K562 (cell line): ENCODE results near the gene CXCL14. TPM values are rescaled to one million over a fixed set of nuclear protein-coding genes. Genes with fewer than 3 reads are reported as not detected.

Experiments used
- ATAC-seq: fragments of 200-7000 bp; cut with Tn5 transposase; 3 replicates; pipeline ENCODE4 v1.9.1; 2020; ENCODE audit warnings: moderate library complexity
- BruUV-seq: library from RNA; stranded (reverse); fragments of 400-500 nt; replicated peaks from 2 replicates; lab custom pipeline; 2021; lab: Mats Ljungman, UMichigan
- CTCF ChIA-PET: fragments of 300-600 bp; formaldehyde crosslinking; extraction: SDS; loops from one replicate; lab custom pipeline; 2021; ENCODE audit warnings: low intra/inter-chr PET ratio; lab: Yijun Ruan, JAX
- POLR2A ChIA-PET: fragments of 300-600, 350-650 bp; sonication (Branson Sonifier 250); formaldehyde crosslinking; extraction: SDS; loops from one replicate; lab custom pipeline; 2021; ENCODE audit warnings: antibody characterized with exemption, inconsistent platforms; lab: Yijun Ruan, JAX
- DNase-seq, 4 experiments: peaks; one replicate each; pipeline versions ENCODE4 v3.0.0 to v3.0.0-alpha.2; 2011 to 2018; ENCODE audit warnings: low spot score in 3 of 4, mixed read lengths in 3 of 4; ENCODE audit errors: extremely low read depth in 1 of 4
- FAIRE-seq: peaks from 2 replicates; lab custom pipeline; 2011; peaks lifted over from hg19 to GRCh38; lab: Jason Lieb, UNC
- H2AFZ ChIP-seq: 2 replicates; pipeline ENCODE4 v1.6.0; 2011; ENCODE audit warnings: low read depth, low read length, control low read depth, inconsistent platforms
- H3K27ac ChIP-seq: fragments of 200-600 bp; 3 replicates; pipeline ENCODE4 v1.8.0; 2011; ENCODE audit warnings: low read depth, mild to moderate bottlenecking, control low read depth, inconsistent platforms, low read length, moderate library complexity, mixed read lengths; ENCODE audit errors: extremely low read depth
- H3K27me3 ChIP-seq, 2 experiments: fragments of 300-600 bp in 1 of 2; 2 replicates in 1 of 2; 3 replicates in 1 of 2; pipeline versions ENCODE4 v1.6.0 to v1.8.0; 2011; ENCODE audit warnings: inconsistent platforms in 2 of 2, low read length in 2 of 2, mild to moderate bottlenecking in 1 of 2, mixed read lengths in 1 of 2, moderate library complexity in 1 of 2; ENCODE audit not compliant: control insufficient read depth in 2 of 2, insufficient read depth in 2 of 2
- H3K36me3 ChIP-seq: fragments of 300-600 bp; 3 replicates; pipeline ENCODE4 v1.8.0; 2011; ENCODE audit warnings: mild to moderate bottlenecking, low read length, inconsistent platforms; ENCODE audit not compliant: control insufficient read depth, insufficient read depth
- H3K4me1 ChIP-seq, 2 experiments: fragments of 200-600 bp in 1 of 2; replicated peaks in 1 of 2; 2 replicates in 1 of 2; 3 replicates in 1 of 2; pipeline versions ENCODE4 v1.5.1 to v1.8.0; 2011; ENCODE audit warnings: inconsistent platforms in 2 of 2, low read length in 2 of 2, mild to moderate bottlenecking in 1 of 2, mixed read lengths in 1 of 2, moderate library complexity in 1 of 2; ENCODE audit not compliant: control insufficient read depth in 2 of 2, insufficient read depth in 2 of 2
- H3K4me2 ChIP-seq: 2 replicates; pipeline ENCODE4 v1.6.1; 2011; ENCODE audit warnings: low read length, control low read depth, inconsistent platforms, mixed read lengths; ENCODE audit not compliant: insufficient read depth
- H3K4me3 ChIP-seq: fragments of 200-600 bp; sonication (generic), shearing (Covaris generic); 2 replicates; pipeline ENCODE4 v1.5.1; 2016; ENCODE audit warnings: control low read depth, inconsistent platforms
- H3K79me2 ChIP-seq: fragments of 200-600 bp; 3 replicates; pipeline ENCODE4 v1.8.0; 2011; ENCODE audit warnings: low read length, inconsistent platforms; ENCODE audit not compliant: control insufficient read depth, insufficient read depth
- H3K9ac ChIP-seq, 2 experiments: 2 replicates each; pipeline versions ENCODE4 v1.6.0 to v1.6.1; 2011; ENCODE audit warnings: low read depth in 2 of 2, low read length in 2 of 2, control low read depth in 1 of 2, inconsistent platforms in 1 of 2, mild to moderate bottlenecking in 1 of 2, mixed read lengths in 1 of 2; ENCODE audit not compliant: insufficient read depth in 1 of 2
- H3K9me1 ChIP-seq: one replicate; pipeline ENCODE4 v1.6.0; 2011; ENCODE audit warnings: inconsistent platforms, mild to moderate bottlenecking, low read length, moderate library complexity; ENCODE audit not compliant: control insufficient read depth, insufficient read depth
- H3K9me3 ChIP-seq: replicated peaks from 2 replicates; pipeline ENCODE4 v1.5.1; 2011; ENCODE audit warnings: low read depth, low read length, inconsistent platforms; ENCODE audit not compliant: control insufficient read depth, insufficient read depth
- H4K20me1 ChIP-seq: replicated peaks from 2 replicates; pipeline ENCODE4 v1.6.1; 2011; ENCODE audit warnings: low read length, inconsistent platforms, mixed read lengths; ENCODE audit not compliant: control insufficient read depth, insufficient read depth
- CHD1 ChIP-seq: fragments of 200-600 bp; sonication (generic); IDR thresholded peaks from one replicate; pipeline ENCODE4 v1.6.1; 2012; ENCODE audit warnings: mild to moderate bottlenecking, moderate library complexity, low read length, inconsistent platforms
- RB1 ChIP-seq: fragments of 450-650 bp; IDR thresholded peaks from 2 replicates; pipeline ENCODE4 v1.6.1; 2017; ENCODE audit warnings: low read depth, mild to moderate bottlenecking
- RBM39 ChIP-seq: fragments of 200-400 bp; formaldehyde crosslinking; optimal IDR thresholded peaks from 2 replicates; pipeline ENCODE3; 2018; ENCODE audit warnings: low read depth, low read length
- THRA ChIP-seq: fragments of 450-650 bp; IDR thresholded peaks from 2 replicates; pipeline ENCODE4 v1.6.1; 2017; ENCODE audit warnings: mild to moderate bottlenecking, moderate library complexity
- THRAP3 ChIP-seq: fragments of 450-650 bp; IDR thresholded peaks from 2 replicates; pipeline ENCODE4 v1.6.1; 2016; ENCODE audit warnings: mild to moderate bottlenecking, inconsistent platforms, borderline replicate concordance
- TRIM24 ChIP-seq, 2 experiments: fragments of 450-650 bp; IDR thresholded peaks; 2 replicates each; pipeline ENCODE4 v1.6.1; 2016
- ZBTB5 ChIP-seq: fragments of 450-650 bp; IDR thresholded peaks from 2 replicates; pipeline ENCODE4 v1.6.1; 2017; ENCODE audit warnings: antibody characterized with exemption
- ZNF384 ChIP-seq: IDR thresholded peaks from 2 replicates; pipeline ENCODE4 v1.6.1; 2012; ENCODE audit warnings: low read depth, low read length, improper control_type of control experiment
- ZNF41 ChIP-seq: fragments of 250-450 bp; sonication (Bioruptor Pico); conservative IDR thresholded peaks from 2 replicates; pipeline ENCODE4 v1.4.0; 2020; ENCODE audit warnings: mild to moderate bottlenecking
- ZNF512 ChIP-seq: IDR thresholded peaks from 2 replicates; pipeline ENCODE4 v1.6.1; 2016; ENCODE audit warnings: missing genetic modification characterization, missing compliant biosample characterization
- ZNF609 ChIP-seq: sonication (generic); formaldehyde crosslinking; IDR thresholded peaks from 2 replicates; pipeline ENCODE4 v1.8.1; 2023; ENCODE audit warnings: missing genetic modification reagents, mild to moderate bottlenecking, borderline replicate concordance
- ZZZ3 ChIP-seq: fragments of 450-650 bp; IDR thresholded peaks from 2 replicates; pipeline ENCODE4 v1.6.1; 2016; ENCODE audit warnings: antibody characterized with exemption, mild to moderate bottlenecking, moderate library complexity
- WGBS: fragments of 100-300 bp; shearing (Covaris generic); methylation state at CpG from one replicate; pipeline ENCODE4 v1.1.6; 2016; ENCODE audit warnings: low coverage, mixed read lengths; ENCODE audit not compliant: insufficient coverage; ENCODE audit errors: missing lambda C conversion rate; 5-methylcytosine and 5-hydroxymethylcytosine counted together
- in situ Hi-C: fragments of 300-500 bp; cut with MboI; formaldehyde crosslinking; loops from 4 replicates; pipeline ENCODE4 v1.15.0; 2018; ENCODE audit warnings: inconsistent platforms, mixed read lengths
- intact Hi-C: fragments of 100-400 bp; cut with micrococcal nuclease; formaldehyde crosslinking; loops from 2 replicates; pipeline ENCODE4 v1.14.2; 2022
- polyA plus RNA-seq, 8 experiments: library from polyadenylated mRNA; depleted of rRNA in 4 of 8; stranded (reverse) in 5 of 8; unstranded in 3 of 8; fragments of >200 nt; fragmentation: Nextera tagmentation in 2 of 8; fragmentation: Illumina TruSeq in 1 of 8; extraction: Ambion mirVana in 2 of 8; extraction: Trizol in 1 of 8; gene quantifications; 2 replicates each; pipeline versions ENCODE4 v1.2.1 to v1.2.3, GENCODE V29; 2011 to 2014; ENCODE audit warnings: inconsistent platforms in 1 of 8, missing spikeins in 1 of 8
- total RNA-seq, 7 experiments: library from RNA; depleted of rRNA in 6 of 7; stranded (reverse); fragments of >200 nt in 6 of 7; fragmentation: Illumina TruSeq in 2 of 7; extraction: Trizol in 2 of 7; gene quantifications; 2 replicates each; pipeline versions ENCODE4 v1.2.1 to v1.2.3, GENCODE V29; 2011 to 2021; ENCODE audit warnings: low replicate concordance in 1 of 7

Gene CXCL14
- total and polyA plus RNA-seq, 9 of the 15 experiments (the other 6 are each of a cell fraction or from before 2014, with no cell fraction given) = not detected

GRCh38 chr5:135600152-135600570 is 21.4 kb upstream of the CXCL14 start:
- ChIA-PET POLR2A (interaction anchor here (0.5 to 0.6 kb wide), 2 partner anchors 35 kb away, joined by 3 read pairs; no protein-coding TSS in a partner anchor), CTCF (no interaction called here)
- Histone ChIP-seq H3K4me2 (no peak overlapping the region), H4K20me1 (no peaks in the 10 kb centered on the region), H3K4me3 (no peak overlapping the region), H2AFZ (no peak overlapping the region), H3K27me3 (peaks cover 0 to 9% of the 10 kb centered on the region in 2 experiments; a peak in 1 of 5 replicates), H3K27ac (no peak overlapping the region), H3K36me3 (no peaks in the 10 kb centered on the region), H3K9me1 (no peaks in the 10 kb centered on the region), H3K79me2 (no peaks in the 10 kb centered on the region), H3K9ac (no peak overlapping the region), H3K4me1 (peaks cover 0 to 5% of the 10 kb centered on the region in 2 experiments; a peak in 2 of 5 replicates), H3K9me3 (no peaks in the 10 kb centered on the region)
- no peak for DNase-seq
- in situ Hi-C loops = no loop called here
- 11% methylated on average over 5 of the region's 5 CpGs for WGBS
- BruUV-seq = no TSS peak
- intact Hi-C loops = no loop called here
- FAIRE-seq = no peak
- ATAC-seq = no peak
- TF ChIP-seq CHD1 (no peak), THRAP3 (no peak), RBM39 (no peak), ZBTB5 (no peak), RB1 (no peak), ZNF609 (CRISPR knock-in tag) (no peak), ZZZ3 (no peak), ZNF384 (no peak), TRIM24 (IDR thresholded peaks at IDR 0.05) (no peak), THRA (no peak), ZNF512 (tag) (no peak), ZNF41 (CRISPR knock-in tag) (no peak)
